Activated naive CD8-positive, alpha-beta T cell treated with anti-CD3 and anti-CD28 coated beads for 36 hours (primary cell): ENCODE measurements around the gene MAP3K13. TPM values are rescaled to one million over a fixed set of nuclear protein-coding genes. Genes with fewer than 3 reads are reported as not detected.
"Not testable (repeated sequence)": the region's sequence is repeated elsewhere in the genome, so short reads cannot be mapped to it uniquely, and the experiment has no call there.

ENCODE experiments used
- DNase-seq: peaks from one replicate; pipeline ENCODE4 v3.0.0; 2021
- H3K27ac Mint-ChIP-seq: one replicate; pipeline ENCODE4 v1.8.0; 2022; ENCODE audit warnings: mild to moderate bottlenecking, moderate library complexity, mixed read lengths
- H3K27me3 Mint-ChIP-seq: one replicate; pipeline ENCODE4 v1.8.0; 2022; ENCODE audit warnings: mild to moderate bottlenecking, mixed read lengths
- H3K36me3 Mint-ChIP-seq: one replicate; pipeline ENCODE4 v1.8.0; 2021; ENCODE audit warnings: mild to moderate bottlenecking, mixed read lengths
- H3K4me1 Mint-ChIP-seq: one replicate; pipeline ENCODE4 v1.8.0; 2021; ENCODE audit warnings: mixed read lengths
- H3K4me3 Mint-ChIP-seq: one replicate; pipeline ENCODE4 v1.8.0; 2022; ENCODE audit warnings: mild to moderate bottlenecking, moderate library complexity, mixed read lengths
- H3K9me3 Mint-ChIP-seq: one replicate; pipeline ENCODE4 v1.8.0; 2022; ENCODE audit warnings: mixed read lengths
- total RNA-seq, 2 experiments: library from RNA; stranded (reverse); gene quantifications; one replicate each; pipeline ENCODE4 v1.2.3, GENCODE V29; 2021

MAP3K13 gene
- total RNA-seq, 2 experiments from 2014 or later = 13.8 to 14.8 TPM

DNA sequence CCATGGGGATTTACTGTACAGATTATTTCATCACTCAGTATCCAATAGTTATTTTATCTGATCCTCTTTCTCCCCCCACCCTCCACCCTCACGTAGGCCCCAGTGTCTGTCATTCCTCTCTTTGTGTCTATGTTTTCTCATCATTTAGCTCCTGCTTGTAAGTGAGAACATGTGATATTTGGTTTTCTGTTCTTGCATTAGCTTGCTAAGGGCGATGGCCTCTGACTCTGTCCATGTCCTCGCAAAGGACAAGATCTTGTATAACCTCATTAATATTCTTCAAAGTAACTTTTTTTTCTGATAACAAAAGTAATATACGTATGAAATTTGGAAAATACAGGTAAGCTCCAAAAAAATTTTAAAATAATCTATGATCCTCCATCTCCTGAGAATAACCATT lies 67.4 kb downstream of the MAP3K13 start:
- no peak overlapping the region for H3K4me3 Mint-ChIP-seq
- no peak overlapping the region for H3K27ac Mint-ChIP-seq
- H3K9me3 Mint-ChIP-seq = no peaks in the 10 kb centered on the region
- H3K27me3 Mint-ChIP-seq = peaks cover 4% of the 10 kb centered on the region
- no peaks in the 10 kb centered on the region for H3K4me1 Mint-ChIP-seq
- no peak for DNase-seq
- H3K36me3 Mint-ChIP-seq = no peaks in the 10 kb centered on the region

DNA sequence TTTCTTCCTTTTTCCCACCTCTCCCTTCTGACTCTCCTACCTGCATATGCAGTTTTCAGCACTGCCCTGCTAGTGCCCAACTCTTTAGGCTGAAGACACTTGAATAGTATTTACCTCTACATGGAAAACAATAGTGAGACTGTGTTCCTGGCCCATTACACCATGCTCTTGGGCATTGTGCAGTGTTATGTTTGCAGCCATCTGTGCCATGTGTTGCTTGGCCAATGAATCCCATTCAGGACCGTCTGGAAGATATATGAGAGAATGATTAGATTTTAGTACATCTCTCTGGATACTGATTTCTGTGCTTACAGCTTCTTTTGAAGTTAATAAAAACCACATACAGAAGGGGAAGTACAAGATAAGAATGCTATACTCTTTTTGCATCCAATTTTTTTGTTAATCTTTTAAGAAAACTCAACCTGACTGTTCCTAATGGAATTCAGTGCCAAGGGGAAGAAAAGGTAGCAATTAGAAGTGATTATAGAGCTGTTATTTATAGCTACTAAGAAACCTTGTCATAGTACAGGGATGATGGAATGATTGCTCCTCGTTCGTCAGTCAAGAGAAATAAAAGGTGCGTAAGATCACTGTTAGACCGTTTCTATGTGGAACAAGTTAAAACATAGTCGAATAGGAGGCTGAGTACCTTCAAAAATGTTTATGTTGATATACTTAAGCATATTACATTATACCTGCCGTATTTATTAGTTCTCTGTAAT lies 77.0 kb downstream of the MAP3K13 start:
- DNase-seq = no peak
- Mint-ChIP-seq H3K27ac (no peak overlapping the region), H3K4me3 (no peak overlapping the region), H3K27me3 (no peaks in the 10 kb centered on the region), H3K4me1 (no peaks in the 10 kb centered on the region), H3K9me3 (no peaks in the 10 kb centered on the region), H3K36me3 (no peaks in the 10 kb centered on the region)

DNA sequence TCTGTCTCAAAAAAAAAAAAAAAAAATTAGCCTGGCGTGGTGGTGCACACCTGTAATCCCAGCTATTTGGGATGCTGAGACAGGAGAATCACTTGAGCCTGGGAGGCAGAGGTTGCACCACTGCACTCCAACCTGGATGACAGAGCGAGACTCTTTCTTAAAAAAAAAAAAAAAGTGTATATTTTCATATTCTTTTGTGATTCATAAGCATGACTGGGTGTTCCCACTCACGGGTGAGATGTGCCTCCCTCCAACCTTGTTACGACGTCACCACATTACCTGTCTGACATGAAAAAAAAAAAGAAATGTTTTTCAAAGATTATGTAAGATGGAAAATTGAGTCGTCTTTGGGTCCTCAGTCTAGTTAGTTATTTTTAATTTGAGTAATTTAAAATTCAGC lies 79.1 kb downstream of the MAP3K13 start:
- no peak overlapping the region for H3K4me3 Mint-ChIP-seq
- no peak overlapping the region for H3K27ac Mint-ChIP-seq
- DNase-seq = no peak
- no peaks in the 10 kb centered on the region for H3K4me1 Mint-ChIP-seq
- no peaks in the 10 kb centered on the region for H3K9me3 Mint-ChIP-seq
- no peaks in the 10 kb centered on the region for H3K36me3 Mint-ChIP-seq
- no peaks in the 10 kb centered on the region for H3K27me3 Mint-ChIP-seq

DNA sequence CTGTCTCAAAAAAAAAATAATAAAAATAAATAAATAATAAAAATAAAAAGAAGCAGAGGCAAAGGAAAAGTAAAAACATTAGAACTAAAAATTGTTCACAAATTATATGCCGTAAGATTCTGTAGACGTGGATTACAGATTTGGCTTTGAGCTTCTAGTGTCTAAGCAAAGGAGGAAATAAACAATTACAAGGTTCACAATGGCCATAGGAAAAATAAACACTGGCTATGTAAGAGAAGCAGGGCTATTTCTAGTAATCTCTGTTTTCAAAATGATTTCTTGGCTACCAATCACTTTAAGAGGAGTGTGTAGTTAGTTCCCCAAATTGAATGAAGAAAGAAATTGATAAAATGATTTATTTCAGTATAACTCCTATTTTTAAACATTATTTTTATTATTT lies 81.4 kb downstream of the MAP3K13 start:
- Mint-ChIP-seq H3K36me3 (no peaks in the 10 kb centered on the region), H3K27me3 (no peaks in the 10 kb centered on the region), H3K9me3 (no peaks in the 10 kb centered on the region), H3K27ac (no peak overlapping the region), H3K4me3 (no peak overlapping the region), H3K4me1 (no peaks in the 10 kb centered on the region)
- no peak for DNase-seq

DNA sequence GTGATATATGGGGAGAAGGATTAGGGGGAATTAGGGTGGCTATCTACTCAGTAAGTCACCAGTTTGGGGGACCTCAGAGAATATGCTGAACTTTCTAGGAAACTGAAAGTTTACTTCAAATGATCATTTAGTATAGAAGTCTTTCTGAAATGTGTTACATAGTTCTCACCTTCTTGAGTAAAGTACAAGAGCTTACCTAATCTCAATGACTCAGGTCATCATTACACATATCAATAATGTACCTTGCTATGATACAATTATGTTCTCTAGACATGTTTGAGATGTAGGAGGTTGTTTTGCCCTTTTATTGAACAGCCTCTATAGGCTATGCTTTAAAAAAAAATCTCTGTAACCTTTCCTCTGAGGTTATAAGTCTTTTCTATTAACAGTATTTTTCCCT lies 85.2 kb downstream of the MAP3K13 start:
- H3K36me3 Mint-ChIP-seq = no peaks in the 10 kb centered on the region
- no peaks in the 10 kb centered on the region for H3K27me3 Mint-ChIP-seq
- DNase-seq = no peak
- H3K9me3 Mint-ChIP-seq = no peaks in the 10 kb centered on the region
- no peaks in the 10 kb centered on the region for H3K4me1 Mint-ChIP-seq
- no peak overlapping the region for H3K4me3 Mint-ChIP-seq
- no peak overlapping the region for H3K27ac Mint-ChIP-seq

DNA sequence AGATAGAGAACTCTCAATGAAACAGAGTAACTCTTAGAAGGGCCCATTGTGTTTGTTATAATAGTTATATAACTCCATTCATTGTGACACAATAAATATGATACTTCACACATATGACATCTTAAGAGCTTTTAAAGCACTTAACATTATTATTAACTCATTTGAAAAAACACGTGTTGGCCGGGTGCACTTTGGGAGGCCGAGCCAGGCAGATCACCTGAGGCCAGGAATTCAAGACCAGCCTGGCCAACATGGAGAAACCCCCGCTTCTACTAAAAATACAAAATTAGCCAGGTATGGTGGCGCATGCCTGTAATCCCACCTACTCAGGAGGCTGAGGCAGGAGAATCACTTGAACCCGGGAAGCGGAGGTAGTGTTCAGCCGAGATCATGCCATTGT lies 88.5 kb downstream of the MAP3K13 start:
- H3K9me3 Mint-ChIP-seq, H3K27ac Mint-ChIP-seq, H3K36me3 Mint-ChIP-seq, H3K4me3 Mint-ChIP-seq, H3K4me1 Mint-ChIP-seq, H3K27me3 Mint-ChIP-seq, DNase-seq: not testable (repeated sequence)

DNA sequence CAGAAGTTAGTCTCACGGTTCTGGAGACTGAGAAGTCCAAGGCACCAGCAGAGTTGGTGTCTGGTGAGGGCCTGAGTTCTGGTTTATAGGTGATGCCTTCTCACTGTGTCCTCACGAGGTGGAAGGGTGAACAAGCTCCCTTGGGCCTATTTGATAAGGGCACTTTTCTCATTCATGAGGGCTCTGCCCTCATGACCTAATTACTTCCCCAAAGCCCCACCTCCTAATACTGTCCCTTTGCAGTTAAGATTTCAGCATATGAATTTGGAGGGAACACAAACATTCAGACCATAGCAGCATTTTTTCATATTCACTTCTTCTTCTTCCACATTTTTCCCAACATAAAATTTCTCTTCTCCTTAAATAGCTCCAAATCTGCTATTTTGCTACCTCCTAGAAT lies 94.4 kb downstream of the MAP3K13 start:
- no peaks in the 10 kb centered on the region for H3K27me3 Mint-ChIP-seq
- no peak overlapping the region for H3K4me3 Mint-ChIP-seq
- no peaks in the 10 kb centered on the region for H3K9me3 Mint-ChIP-seq
- no peaks in the 10 kb centered on the region for H3K36me3 Mint-ChIP-seq
- no peak overlapping the region for H3K27ac Mint-ChIP-seq
- no peak for DNase-seq
- H3K4me1 Mint-ChIP-seq = no peaks in the 10 kb centered on the region

DNA sequence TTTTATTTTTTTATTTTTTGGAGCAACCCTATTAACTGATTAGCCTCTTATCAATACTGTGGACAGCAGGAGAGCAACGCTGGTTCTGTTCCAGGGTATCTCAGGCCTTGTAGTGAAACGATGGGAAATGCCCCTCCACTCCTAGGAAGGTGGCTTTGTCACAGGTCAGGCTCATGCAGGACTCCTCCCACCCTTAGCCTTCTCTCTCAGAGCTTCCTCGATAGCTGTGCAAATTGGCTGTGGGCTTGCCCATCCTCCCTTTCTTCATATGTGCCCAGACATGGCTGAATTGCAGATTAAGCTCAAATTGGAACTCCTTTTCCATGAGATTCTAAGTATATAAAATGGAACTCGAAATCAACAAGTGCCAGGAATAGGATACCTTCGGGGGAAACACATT lies 97.4 kb downstream of the MAP3K13 start:
- no peaks in the 10 kb centered on the region for H3K9me3 Mint-ChIP-seq
- no peak for DNase-seq
- no peaks in the 10 kb centered on the region for H3K4me1 Mint-ChIP-seq
- H3K4me3 Mint-ChIP-seq = no peak overlapping the region
- H3K36me3 Mint-ChIP-seq = no peaks in the 10 kb centered on the region
- H3K27ac Mint-ChIP-seq = no peak overlapping the region
- no peaks in the 10 kb centered on the region for H3K27me3 Mint-ChIP-seq

DNA sequence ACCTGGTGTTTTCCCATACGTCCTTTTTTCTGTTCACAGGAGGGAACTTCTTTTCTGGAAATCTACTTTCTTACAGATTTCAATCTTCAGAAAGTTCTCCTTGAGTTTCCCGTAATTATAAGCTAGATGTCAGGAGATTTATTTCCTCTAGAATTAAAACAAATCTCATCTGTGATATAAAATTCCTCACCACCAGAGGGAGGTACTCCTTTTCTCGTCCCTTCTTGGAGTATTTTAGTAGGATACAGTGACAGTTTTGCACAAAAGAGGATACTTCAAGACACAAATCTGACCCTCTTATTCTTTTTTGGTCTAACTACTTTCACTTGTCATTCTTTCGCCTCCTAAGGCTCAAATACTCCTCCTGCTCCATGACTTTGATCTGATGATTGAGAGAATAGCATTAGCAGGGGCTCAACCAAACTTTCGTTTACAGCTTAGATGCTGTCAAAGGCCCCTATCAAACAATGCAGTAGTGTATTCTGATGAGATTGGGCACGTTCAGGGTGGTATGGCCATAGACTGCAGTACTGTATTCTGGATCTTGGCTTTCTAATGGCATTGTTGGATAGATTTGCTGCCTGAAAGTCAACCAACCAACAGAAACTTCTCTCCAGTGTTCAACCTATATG lies 97.9 kb downstream of the MAP3K13 start:
- Mint-ChIP-seq H3K4me3 (no peak overlapping the region), H3K4me1 (no peaks in the 10 kb centered on the region), H3K27me3 (no peaks in the 10 kb centered on the region), H3K27ac (no peak overlapping the region), H3K9me3 (no peaks in the 10 kb centered on the region), H3K36me3 (no peaks in the 10 kb centered on the region)
- no peak for DNase-seq

DNA sequence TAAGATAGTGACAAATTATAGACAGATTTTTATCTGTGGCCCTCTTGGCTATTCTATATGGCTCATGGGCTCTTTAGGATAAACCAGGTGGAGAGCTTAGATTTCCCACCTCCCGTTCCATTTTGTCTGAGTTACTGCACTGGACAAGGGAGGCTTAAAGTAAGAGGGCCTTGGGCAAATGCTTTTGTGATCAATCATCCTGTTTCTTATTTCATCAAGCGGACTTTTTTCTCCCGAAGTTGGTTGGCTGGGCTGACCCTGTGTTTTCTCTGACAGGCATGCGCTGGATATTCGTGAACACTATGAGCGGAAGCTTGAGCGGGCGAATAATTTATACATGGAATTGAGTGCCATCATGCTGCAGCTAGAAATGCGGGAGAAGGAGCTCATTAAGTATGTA lies 102.5 kb downstream of the MAP3K13 start:
- peaks cover 3% of the 10 kb centered on the region for H3K36me3 Mint-ChIP-seq
- no peak for DNase-seq
- no peak overlapping the region for H3K27ac Mint-ChIP-seq
- no peaks in the 10 kb centered on the region for H3K27me3 Mint-ChIP-seq
- no peak overlapping the region for H3K4me3 Mint-ChIP-seq
- no peaks in the 10 kb centered on the region for H3K9me3 Mint-ChIP-seq
- H3K4me1 Mint-ChIP-seq = no peaks in the 10 kb centered on the region

DNA sequence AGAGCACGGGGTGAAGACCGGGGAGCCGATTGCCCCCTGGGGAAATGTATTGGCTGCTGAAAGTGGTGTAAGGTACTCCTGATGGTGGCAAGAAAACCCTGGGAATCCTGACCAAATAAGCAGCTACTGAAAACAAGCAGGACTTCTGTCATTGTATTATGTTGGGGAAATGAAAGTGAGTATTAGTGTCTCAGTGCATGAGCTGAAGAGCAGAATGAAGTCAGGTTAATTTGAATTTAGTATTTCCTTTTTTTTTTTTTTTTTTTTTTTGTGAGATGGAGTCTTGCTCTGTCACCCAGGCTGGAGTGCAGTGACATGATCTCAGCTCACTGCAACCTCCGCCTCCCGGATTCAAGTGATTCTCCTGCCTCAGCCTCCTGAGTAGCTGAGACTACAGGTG lies 103.2 kb downstream of the MAP3K13 start:
- not testable (repeated sequence) for H3K27me3 Mint-ChIP-seq, H3K4me1 Mint-ChIP-seq, H3K27ac Mint-ChIP-seq, H3K36me3 Mint-ChIP-seq, H3K4me3 Mint-ChIP-seq, H3K9me3 Mint-ChIP-seq, DNase-seq

DNA sequence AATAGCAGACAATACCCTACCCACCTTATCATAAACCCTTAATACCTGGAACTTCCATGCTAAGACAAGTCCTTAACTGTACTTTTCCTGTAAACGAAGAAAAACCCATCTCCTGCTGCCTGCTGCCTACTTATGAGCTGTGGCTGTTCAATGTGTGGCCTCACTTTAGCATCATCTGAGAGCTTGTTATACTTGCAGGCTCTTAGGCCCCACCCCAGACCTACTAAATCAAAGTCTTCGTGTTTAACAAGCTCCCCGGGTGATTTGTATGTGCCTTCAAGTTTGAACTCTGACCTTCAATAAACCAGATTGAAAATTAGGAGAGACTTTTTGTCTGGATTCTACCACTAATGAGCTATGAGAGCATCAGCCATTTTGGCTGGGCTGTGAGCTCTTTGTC lies 106.6 kb downstream of the MAP3K13 start:
- Mint-ChIP-seq H3K4me1 (no peaks in the 10 kb centered on the region), H3K27me3 (no peaks in the 10 kb centered on the region), H3K9me3 (no peaks in the 10 kb centered on the region), H3K27ac (no peak overlapping the region), H3K4me3 (no peak overlapping the region), H3K36me3 (peaks cover 11% of the 10 kb centered on the region)
- DNase-seq = no peak

DNA sequence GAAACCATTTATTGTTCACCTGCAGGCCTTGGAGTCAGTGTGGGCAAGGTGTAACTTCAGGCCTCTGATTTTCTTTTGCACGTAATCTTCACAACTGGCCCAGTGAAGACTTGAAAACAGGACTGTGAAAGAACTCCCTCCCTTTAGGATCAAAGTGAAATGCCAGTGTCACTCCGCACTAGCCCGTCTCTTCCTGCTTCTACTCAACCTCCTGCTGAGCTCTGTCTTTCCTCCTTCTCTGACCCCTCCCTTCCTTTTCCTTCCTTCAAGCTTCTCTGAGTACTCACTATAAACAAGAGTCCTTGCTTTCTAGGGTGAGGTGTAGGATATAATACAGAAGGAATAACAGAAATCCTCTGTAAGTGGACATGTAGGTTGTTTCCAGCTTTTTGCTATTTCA lies 107.4 kb downstream of the MAP3K13 start:
- DNase-seq = no peak
- no peak overlapping the region for H3K4me3 Mint-ChIP-seq
- H3K36me3 Mint-ChIP-seq = peaks cover 15% of the 10 kb centered on the region
- H3K4me1 Mint-ChIP-seq = no peaks in the 10 kb centered on the region
- H3K27me3 Mint-ChIP-seq = no peaks in the 10 kb centered on the region
- H3K9me3 Mint-ChIP-seq = no peaks in the 10 kb centered on the region
- no peak overlapping the region for H3K27ac Mint-ChIP-seq

DNA sequence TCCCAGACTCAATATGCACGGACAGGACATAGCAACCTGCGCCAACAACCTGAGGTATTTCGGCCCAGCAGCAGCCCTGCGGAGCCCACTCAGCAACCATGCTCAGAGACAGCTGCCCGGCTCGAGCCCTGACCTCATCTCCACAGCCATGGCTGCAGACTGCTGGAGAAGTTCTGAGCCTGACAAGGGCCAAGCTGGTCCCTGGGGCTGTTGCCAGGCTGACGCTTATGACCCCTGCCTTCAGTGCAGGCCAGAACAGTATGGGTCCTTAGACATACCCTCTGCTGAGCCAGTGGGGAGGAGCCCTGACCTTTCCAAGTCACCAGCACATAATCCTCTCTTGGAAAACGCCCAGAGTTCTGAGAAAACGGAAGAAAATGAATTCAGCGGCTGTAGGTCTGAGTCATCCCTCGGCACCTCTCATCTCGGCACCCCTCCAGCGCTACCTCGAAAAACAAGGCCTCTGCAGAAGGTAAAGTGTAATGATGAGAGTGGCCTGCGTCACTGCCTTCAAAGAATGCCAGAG lies 110.4 kb downstream of the MAP3K13 start:
- Mint-ChIP-seq H3K4me1 (no peaks in the 10 kb centered on the region), H3K9me3 (no peaks in the 10 kb centered on the region), H3K27me3 (no peaks in the 10 kb centered on the region), H3K4me3 (no peak overlapping the region), H3K36me3 (peaks cover 22% of the 10 kb centered on the region), H3K27ac (no peak overlapping the region)
- DNase-seq = no peak

DNA sequence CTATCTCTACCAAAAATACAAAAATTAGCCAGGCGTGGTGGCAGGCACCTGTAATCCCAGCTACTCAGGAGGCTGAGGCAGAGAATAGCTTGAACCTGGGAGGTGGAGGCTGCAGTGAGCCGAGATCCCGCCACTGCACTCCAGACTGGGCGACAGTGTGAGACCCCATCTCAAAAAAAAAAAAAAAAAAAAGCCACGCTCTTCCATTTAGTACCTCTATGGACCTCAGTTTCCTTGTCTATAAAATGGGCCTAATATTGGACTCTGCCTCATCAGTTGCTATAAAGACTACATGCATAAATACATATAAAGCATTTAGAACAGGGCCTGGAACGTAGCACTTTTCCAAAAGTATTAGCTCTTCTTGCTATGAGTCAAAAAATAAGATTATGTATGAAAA lies 112.0 kb downstream of the MAP3K13 start:
- DNase-seq, H3K4me1 Mint-ChIP-seq, H3K9me3 Mint-ChIP-seq, H3K4me3 Mint-ChIP-seq, H3K27me3 Mint-ChIP-seq, H3K27ac Mint-ChIP-seq: not testable (repeated sequence)
- H3K36me3 Mint-ChIP-seq = peaks cover 25% of the 10 kb centered on the region

DNA sequence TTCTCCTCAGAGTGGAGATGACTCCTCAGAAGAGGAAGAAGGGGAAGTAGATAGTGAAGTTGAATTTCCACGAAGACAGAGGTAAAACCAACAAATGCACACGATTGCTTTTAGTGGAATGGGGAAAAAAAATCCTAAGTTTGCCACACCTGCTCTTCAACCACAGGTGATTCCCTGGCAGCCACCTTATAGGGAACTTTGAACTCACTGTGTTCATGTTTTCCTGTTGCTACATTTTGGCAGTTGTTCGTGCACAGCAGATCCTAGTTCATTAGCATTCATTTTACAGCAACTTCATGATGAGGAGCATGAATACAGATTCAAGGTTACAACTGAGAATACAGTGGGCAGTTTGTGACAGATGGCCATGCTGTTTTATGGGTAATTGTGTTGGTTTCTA lies 114.4 kb downstream of the MAP3K13 start:
- DNase-seq = no peak
- Mint-ChIP-seq H3K27me3 (no peaks in the 10 kb centered on the region), H3K36me3 (peaks cover 39% of the 10 kb centered on the region), H3K4me3 (no peak overlapping the region), H3K27ac (no peak overlapping the region), H3K9me3 (peaks cover 1% of the 10 kb centered on the region), H3K4me1 (no peaks in the 10 kb centered on the region)
